GM19351 (cell line): ENCODE data around the gene NBEA.
A peak's percentile ranks its signal among the peaks of the same experiment; 100 is the strongest.
"Not testable (repeated sequence)": the region's sequence is repeated elsewhere in the genome, so short reads cannot be mapped to it uniquely, and the experiment has no call there.

Experiments used
- ATAC-seq: cut with Tn5 transposase; IDR thresholded peaks from one replicate; pipeline ENCODE4 v1.9.1; 2021; ENCODE audit warnings: mild to moderate bottlenecking, moderate library complexity; ENCODE audit not compliant: unreplicated experiment

The NBEA gene

DNA sequence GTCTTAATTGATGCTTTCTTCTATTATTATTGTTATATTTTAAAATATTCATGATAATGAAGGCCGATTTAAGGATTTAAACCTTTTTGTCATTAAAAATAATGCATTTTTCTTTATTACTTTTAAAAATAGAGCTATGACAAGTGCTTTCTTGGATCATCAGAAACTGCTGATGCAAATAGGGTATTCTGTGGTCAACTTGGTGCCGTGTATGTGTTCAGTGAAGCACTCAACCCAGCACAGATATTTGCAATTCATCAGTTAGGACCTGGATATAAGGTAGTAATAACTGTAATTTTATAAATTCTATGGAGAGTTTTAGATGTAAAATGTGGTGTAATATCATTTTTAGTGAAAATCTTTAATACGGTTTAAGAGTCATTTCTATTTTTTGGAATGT is 116.5 kb downstream of the NBEA start:
- ATAC-seq: peak; percentile 100

GRCh38 chr13:35086667-35087066 is 144.6 kb downstream of the NBEA start:
- no peak for ATAC-seq

- no peak for ATAC-seq
Observed at GRCh38 chr13:35092251-35092650, 150.2 kb downstream of the NBEA start.

DNA sequence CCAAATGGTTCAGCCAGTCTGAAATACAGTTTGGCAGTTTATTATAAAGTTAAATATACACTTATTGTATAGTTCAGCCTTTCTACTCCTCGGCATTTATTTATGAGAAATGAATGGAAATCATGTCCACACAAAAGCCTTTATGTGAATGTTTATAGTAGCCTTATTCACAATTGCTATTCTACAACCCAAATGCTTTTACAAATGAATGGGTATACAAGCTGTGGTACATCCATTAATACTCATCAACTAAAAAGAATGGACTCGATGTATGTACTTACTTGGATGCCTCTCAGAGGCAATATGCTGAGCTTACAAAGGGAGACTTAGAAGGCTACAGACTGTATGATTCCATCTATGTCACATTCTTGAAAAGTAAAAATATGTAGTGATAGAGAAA is 150.7 kb downstream of the NBEA start:
- ATAC-seq: no peak

DNA sequence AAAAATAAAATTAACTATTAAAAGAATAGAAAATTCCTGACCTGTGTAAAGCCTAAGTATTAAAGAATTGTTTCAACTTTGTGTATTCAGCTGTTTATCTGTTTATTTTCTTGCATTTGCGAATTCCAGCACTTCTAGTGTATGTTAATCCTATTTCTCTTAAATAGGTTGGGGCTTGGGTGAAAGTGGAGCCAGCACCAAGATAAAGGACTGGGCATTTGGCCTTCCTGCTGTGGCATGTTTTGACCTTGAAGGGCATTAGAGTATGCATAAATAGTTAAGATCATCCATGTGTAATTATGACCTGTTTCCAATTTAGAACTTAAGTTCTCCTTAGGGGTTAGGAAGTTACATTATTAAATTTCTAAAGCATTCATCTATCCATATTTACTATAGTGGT is 151.3 kb downstream of the NBEA start:
- no peak for ATAC-seq

GRCh38 chr13:35106771-35107170 is 164.7 kb downstream of the NBEA start:
- ATAC-seq: not testable (repeated sequence)

GRCh38 chr13:35107535-35107934 is 165.5 kb downstream of the NBEA start:
- ATAC-seq: no peak

DNA sequence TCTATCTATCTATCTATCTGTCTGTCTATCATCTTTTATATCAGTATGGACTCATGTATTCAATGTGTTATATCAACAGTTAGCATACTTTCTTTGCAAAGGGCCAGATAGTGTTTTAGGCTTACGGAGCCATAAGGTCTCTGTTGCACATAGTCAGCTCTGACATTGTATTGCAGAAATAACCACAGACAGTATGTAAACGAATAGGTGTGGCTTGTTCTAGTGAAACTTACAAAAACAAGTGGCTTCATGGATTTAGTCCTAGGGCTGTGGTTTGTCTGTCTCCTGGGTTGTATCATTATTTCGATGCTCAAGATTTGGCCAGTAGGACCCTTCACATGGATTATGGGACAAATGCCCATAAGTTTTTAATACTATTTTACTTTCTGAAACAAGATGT is 171.5 kb downstream of the NBEA start:
- ATAC-seq: not testable (repeated sequence)

DNA sequence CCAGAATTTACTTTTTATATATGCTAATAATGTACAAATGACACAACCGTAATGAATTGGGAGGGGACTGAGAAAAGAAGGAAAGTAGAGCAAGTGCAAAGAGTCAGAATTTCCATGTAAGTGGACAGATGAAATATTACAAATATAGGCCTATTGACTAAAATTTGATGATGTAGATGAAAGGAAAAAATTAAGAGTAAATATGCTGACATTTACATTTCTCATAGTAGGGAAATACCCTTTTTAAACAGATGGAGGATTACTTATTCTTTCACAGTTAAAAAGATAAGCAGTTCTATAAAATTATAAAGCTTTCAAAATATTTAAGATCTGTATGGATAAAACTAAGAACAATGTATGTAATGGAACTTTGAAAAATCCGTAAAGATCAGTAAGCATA is 185.4 kb downstream of the NBEA start:
- ATAC-seq: no peak

- ATAC-seq: no peak
Observed at GRCh38 chr13:35129500-35129899, 187.4 kb downstream of the NBEA start.

GRCh38 chr13:35131471-35131870 is 189.4 kb downstream of the NBEA start:
- ATAC-seq: no peak

GRCh38 chr13:35136585-35136984 is 194.5 kb downstream of the NBEA start:
- ATAC-seq: no peak

DNA sequence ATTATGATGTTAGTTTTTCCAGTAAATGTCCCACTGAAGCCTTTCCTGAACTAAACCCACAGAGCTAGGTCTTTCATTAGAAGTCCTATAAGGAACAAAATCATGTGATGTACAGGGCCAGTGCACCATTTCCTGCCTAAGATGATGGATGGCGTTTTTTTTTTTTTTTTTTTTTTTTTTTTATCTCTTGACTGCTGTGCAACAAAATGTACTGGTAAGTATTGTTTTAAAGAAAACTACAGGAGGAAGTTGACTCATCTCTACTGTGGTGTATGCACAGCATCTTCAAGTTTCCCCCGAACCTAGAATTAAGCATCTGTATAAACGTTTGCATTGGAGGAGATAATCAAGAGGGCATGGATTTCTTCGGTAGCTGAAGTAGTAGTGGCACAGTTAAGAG is 197.5 kb downstream of the NBEA start:
- ATAC-seq: no peak

- ATAC-seq: no peak
Observed at GRCh38 chr13:35140321-35140720, 198.3 kb downstream of the NBEA start.

DNA sequence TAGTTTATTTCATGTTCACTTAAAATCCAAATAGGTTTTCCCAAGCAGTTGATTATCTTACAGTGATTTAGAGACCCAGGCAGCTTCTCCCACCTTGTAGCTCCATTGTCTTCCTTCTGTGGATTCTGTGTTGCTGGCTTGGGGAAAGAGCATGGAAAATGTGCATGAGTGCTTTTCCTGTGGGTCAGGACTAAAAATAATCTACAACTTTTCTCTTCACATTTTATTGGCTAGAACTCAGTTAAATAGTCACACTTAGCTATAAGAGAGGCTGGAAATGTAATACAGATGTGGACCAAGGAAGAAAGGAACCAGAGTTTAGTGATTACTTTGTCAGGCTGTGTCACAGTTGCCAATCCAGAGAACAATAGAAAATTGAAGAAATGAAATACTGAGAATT is 198.8 kb downstream of the NBEA start:
- no peak for ATAC-seq

GRCh38 chr13:35143123-35143522 is 201.1 kb downstream of the NBEA start:
- ATAC-seq: no peak

- no peak for ATAC-seq
Observed at GRCh38 chr13:35144166-35144890, 202.3 kb downstream of the NBEA start.

GRCh38 chr13:35146686-35147085 is 204.6 kb downstream of the NBEA start:
- no peak for ATAC-seq

DNA sequence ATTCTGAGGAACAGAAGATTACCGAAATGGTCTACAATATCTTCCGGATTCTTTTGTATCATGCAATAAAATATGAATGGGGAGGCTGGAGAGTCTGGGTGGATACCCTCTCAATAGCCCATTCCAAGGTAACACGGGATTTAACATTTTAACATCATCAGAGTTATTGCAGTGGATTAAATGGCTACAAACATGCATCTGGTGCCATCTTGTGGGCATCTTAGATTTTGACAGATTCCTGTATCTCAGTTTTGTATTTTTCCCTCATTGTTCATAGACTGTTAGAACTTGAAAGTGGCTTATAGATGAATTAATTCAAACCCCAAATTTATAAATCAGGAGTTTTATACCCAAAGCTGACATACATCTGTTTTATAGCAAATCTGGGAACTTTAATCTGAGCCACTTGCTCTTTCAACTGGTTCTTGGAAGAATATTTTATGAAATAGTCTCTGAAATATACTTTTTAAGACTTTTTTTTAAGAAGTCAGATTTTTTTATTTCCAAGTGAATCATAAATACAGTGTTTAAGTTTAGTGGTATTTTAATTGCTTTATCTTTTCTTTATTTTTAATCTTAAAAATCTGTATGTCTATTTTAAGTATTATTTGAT is 215.2 kb downstream of the NBEA start:
- ATAC-seq: peak; percentile 84

- ATAC-seq: no peak
Observed at GRCh38 chr13:35159041-35159440, 217.0 kb downstream of the NBEA start.

DNA sequence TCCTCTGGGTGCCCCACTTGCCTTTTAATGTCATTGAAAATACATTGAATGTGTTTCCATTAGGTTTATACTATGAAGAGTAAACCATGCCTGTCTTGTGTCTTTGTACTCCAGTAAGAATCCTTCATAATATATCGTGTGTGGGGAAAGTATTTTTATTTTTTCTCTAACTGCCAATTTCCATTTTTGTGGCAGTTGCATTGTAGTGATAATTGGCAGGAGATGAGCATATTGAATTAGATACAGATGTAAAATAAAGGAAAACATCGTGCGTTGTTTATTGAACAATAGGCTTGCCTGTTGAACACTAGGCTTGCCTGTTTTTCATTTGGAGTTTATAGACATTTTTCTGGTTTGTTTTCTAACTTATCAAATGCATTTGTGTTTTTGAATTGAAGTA is 218.8 kb downstream of the NBEA start:
- ATAC-seq: no peak

DNA sequence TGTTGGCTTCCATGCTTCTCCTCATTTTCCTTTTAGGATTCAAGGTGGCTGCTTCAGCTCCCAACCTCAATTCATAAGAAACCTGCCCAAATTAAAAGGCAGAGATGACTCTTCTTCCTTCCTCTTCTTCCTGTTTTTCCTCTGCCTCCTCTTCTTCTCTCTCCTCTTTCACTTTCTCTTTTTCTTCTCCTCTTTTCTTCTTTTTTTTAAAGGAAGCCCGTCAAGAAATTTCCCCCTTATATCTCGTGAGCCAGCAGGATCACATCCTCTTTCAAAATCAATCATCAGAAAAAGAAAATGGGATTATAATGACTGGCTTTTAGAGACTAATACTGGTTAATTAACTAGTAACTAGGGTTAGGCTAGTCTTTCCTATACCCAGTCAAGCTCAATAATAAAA is 220.3 kb downstream of the NBEA start:
- no peak for ATAC-seq

DNA sequence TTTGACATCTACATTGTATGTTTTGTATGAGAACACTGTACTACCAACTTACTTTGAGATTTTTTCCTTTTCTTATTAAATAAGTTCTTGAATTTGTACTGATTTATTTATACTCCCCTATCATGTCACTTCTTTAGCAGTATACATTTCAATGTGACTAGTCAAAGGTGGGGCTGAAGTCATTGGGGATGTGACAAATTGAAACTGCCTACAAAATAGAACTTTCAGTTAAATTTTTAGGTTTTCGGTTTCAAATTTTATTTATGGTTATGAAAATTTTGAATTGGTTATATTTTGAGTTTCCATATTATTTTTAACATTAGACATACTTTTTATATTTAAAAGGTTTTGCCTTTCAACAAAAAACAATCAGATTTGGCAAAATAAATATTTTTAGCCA is 221.6 kb downstream of the NBEA start:
- peak; percentile 66 for ATAC-seq
